ENCODE data around the gene BCL2. TPM values are rescaled to one million over a fixed set of nuclear protein-coding genes. Genes with fewer than 3 reads are reported as not detected.

The BCL2 gene
- total and polyA plus RNA-seq, 7 donors: 1.1 to 27.0 (median 8.9) TPM

GRCh38 chr18:63288311-63288710 is 31.3 kb downstream of the BCL2 start:
- 65 to 74% (median 69%) methylated on average over 2 of the region's 2 CpGs for WGBS, 3 donors
- H3K4me3 ChIP-seq: no peak overlapping the region
- no peaks in the 10 kb centered on the region for H3K36me3 ChIP-seq (ENCODE audit: insufficient read depth in 1 of 2, low read depth in 1 of 2)
- ATAC-seq (no peak), DNase-seq (no peak)
- H3K27ac ChIP-seq: no peak overlapping the region
- intact Hi-C loops (cut with DNase I): no loop called here
- no peaks in the 10 kb centered on the region for H3K27me3 ChIP-seq (ENCODE audit: insufficient read depth in 3 of 3, low read length in 2 of 3)
- TF ChIP-seq, protein P1, sequence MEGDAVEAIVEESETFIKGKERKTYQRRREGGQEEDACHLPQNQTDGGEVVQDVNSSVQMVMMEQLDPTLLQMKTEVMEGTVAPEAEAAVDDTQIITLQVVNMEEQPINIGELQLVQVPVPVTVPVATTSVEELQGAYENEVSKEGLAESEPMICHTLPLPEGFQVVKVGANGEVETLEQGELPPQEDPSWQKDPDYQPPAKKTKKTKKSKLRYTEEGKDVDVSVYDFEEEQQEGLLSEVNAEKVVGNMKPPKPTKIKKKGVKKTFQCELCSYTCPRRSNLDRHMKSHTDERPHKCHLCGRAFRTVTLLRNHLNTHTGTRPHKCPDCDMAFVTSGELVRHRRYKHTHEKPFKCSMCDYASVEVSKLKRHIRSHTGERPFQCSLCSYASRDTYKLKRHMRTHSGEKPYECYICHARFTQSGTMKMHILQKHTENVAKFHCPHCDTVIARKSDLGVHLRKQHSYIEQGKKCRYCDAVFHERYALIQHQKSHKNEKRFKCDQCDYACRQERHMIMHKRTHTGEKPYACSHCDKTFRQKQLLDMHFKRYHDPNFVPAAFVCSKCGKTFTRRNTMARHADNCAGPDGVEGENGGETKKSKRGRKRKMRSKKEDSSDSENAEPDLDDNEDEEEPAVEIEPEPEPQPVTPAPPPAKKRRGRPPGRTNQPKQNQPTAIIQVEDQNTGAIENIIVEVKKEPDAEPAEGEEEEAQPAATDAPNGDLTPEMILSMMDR (IDR thresholded peaks at IDR 0.05): no peak
- no peaks in the 10 kb centered on the region for H3K9me3 ChIP-seq
- peaks cover 68% of the 10 kb centered on the region for H3K4me1 ChIP-seq

DNA sequence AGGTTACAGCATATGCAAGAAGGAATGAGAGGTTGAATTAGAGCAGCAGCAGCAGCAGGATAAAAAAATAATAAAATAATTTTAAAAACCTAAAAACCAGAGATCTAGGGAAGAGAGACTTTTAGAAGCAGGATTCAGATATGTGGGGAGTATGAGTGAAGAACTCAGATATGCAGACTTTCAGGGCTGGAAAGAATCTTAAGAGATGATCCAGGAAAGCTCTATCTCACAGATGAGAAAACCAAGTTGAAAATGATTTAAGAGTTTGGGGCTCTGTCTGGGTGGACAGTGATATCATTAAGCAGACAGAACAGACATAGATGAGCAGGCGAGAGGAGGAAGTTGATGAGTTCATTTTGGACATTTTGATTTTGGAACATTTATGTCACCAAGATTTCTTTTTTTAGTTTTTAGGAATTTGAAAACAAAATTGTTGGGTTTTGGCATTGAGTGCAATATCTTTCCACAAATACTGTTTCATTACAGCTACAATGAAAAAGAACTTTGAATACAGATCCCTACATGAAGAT is 31.8 kb downstream of the BCL2 start:
- ATAC-seq (no peak), DNase-seq (no peak)
- intact Hi-C loops (cut with DNase I): no loop called here
- Histone ChIP-seq H3K36me3 (ENCODE audit: insufficient read depth in 1 of 2, low read depth in 1 of 2) (no peaks in the 10 kb centered on the region), H3K27me3 (ENCODE audit: insufficient read depth in 3 of 3, low read length in 2 of 3) (no peaks in the 10 kb centered on the region), H3K4me3 (no peak overlapping the region), H3K4me1 (peaks cover 63% of the 10 kb centered on the region), H3K9me3 (no peaks in the 10 kb centered on the region), H3K27ac (peak overlapping the region; percentile 6)
- TF ChIP-seq, protein P1 (IDR thresholded peaks at IDR 0.05): no peak
- 80 to 83% (median 81%) methylated on average over 1 of the region's 1 CpG for WGBS, 3 donors

GRCh38 chr18:63286926-63287325 is 32.6 kb downstream of the BCL2 start:
- ATAC-seq: no peak
- Histone ChIP-seq H3K36me3 (ENCODE audit: insufficient read depth in 1 of 2, low read depth in 1 of 2) (no peaks in the 10 kb centered on the region), H3K27me3 (ENCODE audit: insufficient read depth in 3 of 3, low read length in 2 of 3) (no peaks in the 10 kb centered on the region), H3K4me1 (peaks cover 57% of the 10 kb centered on the region), H3K4me3 (no peak overlapping the region), H3K27ac (no peak overlapping the region), H3K9me3 (no peaks in the 10 kb centered on the region)
- intact Hi-C loops (cut with DNase I): no loop called here
- TF ChIP-seq, protein P1 (IDR thresholded peaks at IDR 0.05): no peak
- no peak for DNase-seq
- 49 to 71% (median 62%) methylated on average over 4 of the region's 4 CpGs for WGBS, 3 donors

DNA sequence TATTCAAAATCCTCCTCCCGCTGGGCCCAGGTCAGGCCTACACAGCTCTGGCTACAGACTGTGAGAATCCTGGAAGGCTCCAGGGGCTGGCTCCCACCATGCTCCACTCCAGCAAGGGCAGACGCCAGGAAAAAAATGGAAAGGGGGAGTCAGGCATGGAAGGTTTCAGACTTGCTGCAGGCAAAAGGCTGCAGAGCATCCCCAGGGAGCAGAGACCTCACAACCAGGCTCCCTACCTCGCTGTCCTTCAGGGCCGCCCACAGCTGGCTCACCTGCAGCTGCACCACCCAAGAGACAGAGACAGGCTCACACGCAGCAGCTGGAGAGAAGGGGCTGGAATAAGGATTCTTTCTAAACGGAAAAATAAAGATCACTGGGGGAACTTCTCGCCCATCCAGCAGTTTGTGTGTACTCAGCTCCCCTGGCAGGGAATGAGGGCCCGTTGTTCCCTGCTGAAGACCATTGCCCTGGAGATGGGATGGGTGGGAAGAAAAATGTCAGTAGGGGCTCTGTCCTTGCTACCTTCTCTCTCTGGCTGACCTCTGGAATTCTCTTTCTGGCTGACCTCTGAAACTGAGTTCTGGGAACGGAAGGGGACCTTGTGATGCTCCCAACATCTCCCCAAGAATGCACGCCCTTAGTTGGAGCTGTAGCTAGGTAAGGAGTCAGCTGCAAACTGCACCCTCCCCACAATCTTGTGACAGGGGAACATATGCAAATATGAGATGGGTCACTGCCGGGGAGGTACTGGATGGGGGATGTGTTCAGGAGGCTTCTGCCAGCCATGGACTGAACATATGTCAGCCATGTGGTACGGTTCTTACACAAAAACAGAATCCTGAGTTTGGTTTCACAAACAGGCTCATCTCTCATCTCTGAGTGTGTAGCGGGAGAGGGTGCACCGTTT is 34.5 kb downstream of the BCL2 start:
- no peaks in the 10 kb centered on the region for H3K27me3 ChIP-seq (ENCODE audit: insufficient read depth in 3 of 3, low read length in 2 of 3)
- peaks cover 48% of the 10 kb centered on the region for H3K4me1 ChIP-seq
- no peak overlapping the region for H3K4me3 ChIP-seq
- H3K36me3 ChIP-seq (ENCODE audit: insufficient read depth in 1 of 2, low read depth in 1 of 2): no peaks in the 10 kb centered on the region
- ATAC-seq (no peak), DNase-seq (no peak)
- TF ChIP-seq, protein P1 (IDR thresholded peaks at IDR 0.05): no peak
- H3K9me3 ChIP-seq: no peaks in the 10 kb centered on the region
- intact Hi-C loops (cut with DNase I): no loop called here
- 70 to 76% (median 76%) methylated on average over 14 of the region's 14 CpGs for WGBS, 3 donors
- H3K27ac ChIP-seq: no peak overlapping the region
